Keratinocyte (primary cell): ENCODE results near the gene S100A12. TPM values are rescaled to one million over a fixed set of nuclear protein-coding genes. Genes with fewer than 3 reads are reported as not detected.

Source experiments
- DNase-seq: peaks from one replicate; pipeline ENCODE4 v3.0.0-alpha.2; 2011; ENCODE audit warnings: low read depth, missing footprints, low spot score
- FAIRE-seq: peaks from 2 replicates; lab custom pipeline; 2011; peaks lifted over from hg19 to GRCh38; lab: Jason Lieb, UNC
- H2AFZ ChIP-seq: 2 replicates; pipeline ENCODE4 v1.6.0; 2012; ENCODE audit warnings: low read length, control low read depth, inconsistent platforms; ENCODE audit not compliant: control insufficient read depth
- H3K27ac ChIP-seq: 2 replicates; pipeline ENCODE4 v1.5.1; 2011; ENCODE audit warnings: low read length; ENCODE audit not compliant: control insufficient read depth, insufficient read depth
- H3K27me3 ChIP-seq: 3 replicates; pipeline ENCODE4 v1.6.0; 2011; ENCODE audit warnings: low read length; ENCODE audit not compliant: control insufficient read depth, insufficient read depth; ENCODE audit errors: extremely low read depth
- H3K36me3 ChIP-seq, 2 experiments: 2 replicates in 1 of 2; 3 replicates in 1 of 2; pipeline ENCODE4 v1.5.1; 2011; ENCODE audit warnings: low read length in 2 of 2, mild to moderate bottlenecking in 1 of 2; ENCODE audit not compliant: control insufficient read depth in 2 of 2, insufficient read depth in 2 of 2; ENCODE audit errors: extremely low read depth in 1 of 2
- H3K4me1 ChIP-seq: 3 replicates; pipeline ENCODE4 v1.5.1; 2011; ENCODE audit warnings: low read length; ENCODE audit not compliant: control insufficient read depth, insufficient read depth; ENCODE audit errors: extremely low read depth
- H3K4me2 ChIP-seq: 3 replicates; pipeline ENCODE4 v1.6.0; 2011; ENCODE audit warnings: low read depth, low read length; ENCODE audit not compliant: control insufficient read depth, insufficient read depth; ENCODE audit errors: extremely low read depth
- H3K4me3 ChIP-seq, 3 experiments: fragments of 200-600 bp in 1 of 3; sonication (generic) in 1 of 3; 2 replicates in 2 of 3; 3 replicates in 1 of 3; pipeline ENCODE4 v1.5.1; 2011 to 2016; ENCODE audit warnings: low read length in 3 of 3, mild to moderate bottlenecking in 3 of 3, control low read depth in 2 of 3, inconsistent platforms in 1 of 3, low read depth in 1 of 3, mixed read lengths in 1 of 3, mixed run types in 1 of 3, moderate library complexity in 1 of 3; ENCODE audit not compliant: control insufficient read depth in 2 of 3, insufficient read depth in 2 of 3; ENCODE audit errors: extremely low read depth in 1 of 3
- H3K79me2 ChIP-seq: 2 replicates; pipeline ENCODE4 v1.6.0; 2012; ENCODE audit warnings: low read length; ENCODE audit not compliant: control insufficient read depth, insufficient read depth
- H3K9ac ChIP-seq: 3 replicates; pipeline ENCODE4 v1.6.0; 2011; ENCODE audit warnings: low read length; ENCODE audit not compliant: control insufficient read depth, insufficient read depth; ENCODE audit errors: extremely low read depth
- H3K9me1 ChIP-seq: 3 replicates; pipeline ENCODE4 v1.6.0; 2011; ENCODE audit warnings: low read length; ENCODE audit not compliant: control insufficient read depth, insufficient read depth; ENCODE audit errors: extremely low read depth
- H3K9me3 ChIP-seq: 2 replicates; pipeline ENCODE4 v1.5.1; 2012; ENCODE audit warnings: low read depth, low read length; ENCODE audit not compliant: control insufficient read depth
- H4K20me1 ChIP-seq: 3 replicates; pipeline ENCODE4 v1.6.0; 2011; ENCODE audit warnings: low read length; ENCODE audit not compliant: control insufficient read depth, insufficient read depth; ENCODE audit errors: extremely low read depth
- EZH2 ChIP-seq: IDR thresholded peaks from one replicate; pipeline ENCODE4 v1.6.1; 2012; ENCODE audit warnings: inconsistent platforms, mild to moderate bottlenecking, low read length, moderate library complexity
- dilution Hi-C: fragments of 300-500 bp; cut with MboI; formaldehyde crosslinking; loops from one replicate; pipeline ENCODE4 v1.7.0; 2020; ENCODE audit warnings: low sequenced_read_pairs; ENCODE audit not compliant: extremely low pct_ligation_motif_present
- polyA plus RNA-seq, 5 experiments: library from polyadenylated mRNA; depleted of rRNA in 3 of 5; stranded (reverse) in 3 of 5; stranded (forward) in 1 of 5; unstranded in 1 of 5; fragments of >200 nt; gene quantifications; 1 replicate in 1 of 5; 2 replicates in 3 of 5; 3 replicates in 1 of 5; pipeline versions ENCODE4 v1.2.1 to v1.2.3, GENCODE V29; 2011 to 2012; ENCODE audit warnings: missing spikeins in 2 of 5, low read depth in 1 of 5, low replicate concordance in 1 of 5
- small RNA-seq, 3 experiments: library from RNA; depleted of rRNA; stranded (forward); fragments of <200 nt; gene quantifications; one replicate each; pipeline ENCODE3, GENCODE V24; 2012; ENCODE audit warnings: low read depth in 3 of 3, low replicate concordance in 1 of 3; ENCODE audit not compliant: insufficient read length in 3 of 3
- TF ChIP-seq, protein P1 (sequence below), 3 experiments: IDR thresholded peaks in 1 of 3; conservative IDR thresholded peaks in 1 of 3; optimal IDR thresholded peaks in 1 of 3; 2 replicates in 2 of 3; 3 replicates in 1 of 3; pipeline versions ENCODE3 to v1.5.1; 2011; ENCODE audit warnings: low read length in 3 of 3, mild to moderate bottlenecking in 3 of 3, moderate library complexity in 2 of 3, control low read depth in 1 of 3, inconsistent platforms in 1 of 3; ENCODE audit not compliant: insufficient read depth in 2 of 3; ENCODE audit errors: extremely low read depth in 1 of 3

The S100A12 gene
- polyA plus RNA-seq, 1 donor (not counting 4 experiments of a cell fraction or from before 2014, with no cell fraction given), result 1.5 TPM

DNA sequence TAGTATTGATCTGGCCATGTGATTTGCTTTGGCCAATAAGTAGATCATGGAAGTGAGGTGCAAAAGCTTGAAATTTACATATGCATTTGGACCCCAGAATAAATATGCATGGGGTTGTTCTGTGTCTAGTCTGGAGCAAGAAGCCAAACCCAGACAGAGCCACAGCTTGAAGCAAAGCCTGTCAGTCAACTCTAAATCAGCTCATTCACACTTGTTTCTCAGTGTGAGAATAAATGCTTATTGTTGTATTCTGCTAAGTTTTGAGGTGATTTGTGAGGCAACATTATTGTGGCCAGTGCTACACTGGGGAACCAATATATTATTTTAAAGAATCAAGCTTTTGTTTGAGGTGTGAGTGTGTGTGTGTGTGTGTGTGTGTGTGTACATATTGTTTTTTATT, 50.5 kb downstream of the S100A12 start:
- DNase-seq (no peak), FAIRE-seq (no peak)
- TF ChIP-seq EZH2, result no peak
- TF ChIP-seq, protein P1, sequence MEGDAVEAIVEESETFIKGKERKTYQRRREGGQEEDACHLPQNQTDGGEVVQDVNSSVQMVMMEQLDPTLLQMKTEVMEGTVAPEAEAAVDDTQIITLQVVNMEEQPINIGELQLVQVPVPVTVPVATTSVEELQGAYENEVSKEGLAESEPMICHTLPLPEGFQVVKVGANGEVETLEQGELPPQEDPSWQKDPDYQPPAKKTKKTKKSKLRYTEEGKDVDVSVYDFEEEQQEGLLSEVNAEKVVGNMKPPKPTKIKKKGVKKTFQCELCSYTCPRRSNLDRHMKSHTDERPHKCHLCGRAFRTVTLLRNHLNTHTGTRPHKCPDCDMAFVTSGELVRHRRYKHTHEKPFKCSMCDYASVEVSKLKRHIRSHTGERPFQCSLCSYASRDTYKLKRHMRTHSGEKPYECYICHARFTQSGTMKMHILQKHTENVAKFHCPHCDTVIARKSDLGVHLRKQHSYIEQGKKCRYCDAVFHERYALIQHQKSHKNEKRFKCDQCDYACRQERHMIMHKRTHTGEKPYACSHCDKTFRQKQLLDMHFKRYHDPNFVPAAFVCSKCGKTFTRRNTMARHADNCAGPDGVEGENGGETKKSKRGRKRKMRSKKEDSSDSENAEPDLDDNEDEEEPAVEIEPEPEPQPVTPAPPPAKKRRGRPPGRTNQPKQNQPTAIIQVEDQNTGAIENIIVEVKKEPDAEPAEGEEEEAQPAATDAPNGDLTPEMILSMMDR (optimal IDR thresholded peaks at IDR 0.05 in 1 of 3, IDR thresholded peaks at IDR 0.05 in 1 of 3, conservative IDR thresholded peaks at IDR 0.05 in 1 of 3; ENCODE audit: extremely low read depth in 1 of 3, insufficient read depth in 2 of 3, low read length in 3 of 3), result no peak
- peaks cover 4% of the 10 kb centered on the region for H3K9me3 ChIP-seq
- no peak overlapping the region for H3K4me3 ChIP-seq
- no peak overlapping the region for H3K9ac ChIP-seq
- dilution Hi-C loops, result no loop called here
- H2AFZ ChIP-seq, result no peak overlapping the region
- H3K36me3 ChIP-seq, result no peaks in the 10 kb centered on the region
- H3K27ac ChIP-seq, result no peak overlapping the region
- no peak overlapping the region for H3K4me2 ChIP-seq
- no peaks in the 10 kb centered on the region for H3K27me3 ChIP-seq
- H3K4me1 ChIP-seq, result no peaks in the 10 kb centered on the region
- H3K79me2 ChIP-seq, result no peaks in the 10 kb centered on the region
- H4K20me1 ChIP-seq, result no peaks in the 10 kb centered on the region
- H3K9me1 ChIP-seq, result no peaks in the 10 kb centered on the region

Small RNA genes within 50 kb of the gene (small RNA-seq; reads per million reads assigned to genes)
- gene RNU6-160P (0 reads per million in 3 experiments), gene S100A15A (0 reads per million in 3 experiments)

Other genes starting within 250 kb of the S100A12 start
- gene SPRR2G, start 224.7 kb downstream of the S100A12 start, polyA plus RNA-seq, result 0.73 to 6.2 TPM (median 3.3 TPM) in 3 replicates
- not detected in 3 replicates for gene LELP1, start 172.2 kb downstream of the S100A12 start, polyA plus RNA-seq
- 2.6 to 6.6 TPM (median 2.8 TPM) in 3 replicates for gene PRR9, start 158.0 kb downstream of the S100A12 start, polyA plus RNA-seq
- not detected in 3 replicates for gene LORICRIN, start 115.9 kb downstream of the S100A12 start, polyA plus RNA-seq
- 0.93 to 1.9 TPM (median 1.0 TPM) in 3 replicates for gene PGLYRP3, start 62.7 kb downstream of the S100A12 start, polyA plus RNA-seq
- gene PGLYRP4, start 26.8 kb downstream of the S100A12 start, polyA plus RNA-seq, result 2.4 to 21.6 TPM (median 3.8 TPM) in 3 replicates
- gene S100A9, start 17.8 kb downstream of the S100A12 start, polyA plus RNA-seq, result 238 to 1,827 TPM (median 297 TPM) in 3 replicates
- gene S100A8, start 15.5 kb upstream of the S100A12 start, polyA plus RNA-seq, result 99.7 to 1,918 TPM (median 403 TPM) in 3 replicates
- gene S100A7A, start 40.9 kb upstream of the S100A12 start, polyA plus RNA-seq, result 0.01 TPM in 1 of 3 replicates, not detected in the others
- 13.1 to 31.2 TPM (median 16.0 TPM) in 3 replicates for gene S100A7, start 85.0 kb upstream of the S100A12 start, polyA plus RNA-seq
- 1,608 to 5,801 TPM (median 2,598 TPM) in 3 replicates for gene S100A6, start 160.4 kb upstream of the S100A12 start, polyA plus RNA-seq
- 0.20 to 0.76 TPM (median 0.24 TPM) in 3 replicates for gene S100A5, start 165.3 kb upstream of the S100A12 start, polyA plus RNA-seq
- 21.4 to 40.2 TPM (median 26.7 TPM) in 3 replicates for gene S100A4, start 170.2 kb upstream of the S100A12 start, polyA plus RNA-seq
- gene S100A3, start 173.6 kb upstream of the S100A12 start, polyA plus RNA-seq, result 12.6 to 24.0 TPM (median 15.1 TPM) in 3 replicates
- 10,013 to 12,757 TPM (median 12,412 TPM) in 3 replicates for gene S100A2, start 190.2 kb upstream of the S100A12 start, polyA plus RNA-seq
- gene S100A16, start 237.5 kb upstream of the S100A12 start, polyA plus RNA-seq, result 1,620 to 2,357 TPM (median 2,299 TPM) in 3 replicates
- gene S100A14, start 240.7 kb upstream of the S100A12 start, polyA plus RNA-seq, result 1,249 to 1,646 TPM (median 1,394 TPM) in 3 replicates